CD14-positive monocyte (primary cell): ENCODE measurements around the gene EMC8. TPM values are rescaled to one million over a fixed set of nuclear protein-coding genes. Genes with fewer than 3 reads are reported as not detected.
A peak's percentile ranks its signal among the peaks of the same experiment; 100 is the strongest.

Experiments used
- DNase-seq, 3 donors: peaks; one replicate each; pipeline ENCODE4 v3.0.0-alpha.2; 2011 to 2022
- H2AFZ ChIP-seq: 2 replicates; pipeline ENCODE4 v1.6.0; 2012; ENCODE audit warnings: mild to moderate bottlenecking, low read depth, low read length, inconsistent platforms; ENCODE audit not compliant: insufficient read depth, poor library complexity, severe bottlenecking
- H3K27ac ChIP-seq, 2 donors: 1 replicate in 1 of 2; 2 replicates in 1 of 2; pipeline ENCODE4 v1.5.1; 2012 to 2013; ENCODE audit warnings: low read length in 2 of 2, control low read depth in 1 of 2, inconsistent platforms in 1 of 2, low read depth in 1 of 2, mild to moderate bottlenecking in 1 of 2
- H3K27me3 ChIP-seq, 2 donors: one replicate each; pipeline versions ENCODE4 v1.6.0 to v1.6.1; 2011 to 2013; ENCODE audit warnings: low read length in 2 of 2; ENCODE audit not compliant: control insufficient read depth in 2 of 2, insufficient read depth in 2 of 2
- H3K36me3 ChIP-seq, 2 donors: replicated peaks in 1 of 2; 1 replicate in 1 of 2; 2 replicates in 1 of 2; pipeline versions ENCODE4 v1.5.1 to v1.6.1; 2012 to 2013; ENCODE audit warnings: low read length in 2 of 2, control low read depth in 1 of 2, inconsistent platforms in 1 of 2, mild to moderate bottlenecking in 1 of 2; ENCODE audit not compliant: insufficient read depth in 2 of 2, control insufficient read depth in 1 of 2
- H3K4me1 ChIP-seq, 2 donors: 1 replicate in 1 of 2; 2 replicates in 1 of 2; pipeline versions ENCODE4 v1.5.1 to v1.6.1; 2012 to 2013; ENCODE audit warnings: low read length in 2 of 2, control low read depth in 1 of 2, inconsistent platforms in 1 of 2, mild to moderate bottlenecking in 1 of 2, moderate library complexity in 1 of 2; ENCODE audit not compliant: insufficient read depth in 2 of 2, control insufficient read depth in 1 of 2
- H3K4me2 ChIP-seq: replicated peaks from 2 replicates; pipeline ENCODE3; 2012; ENCODE audit warnings: low read length, moderate library complexity, mild to moderate bottlenecking; ENCODE audit not compliant: poor library complexity, severe bottlenecking; ENCODE audit errors: extremely low read depth
- H3K4me3 ChIP-seq, 3 experiments: fragments of 200-600 bp in 1 of 3; sonication (generic) in 1 of 3; replicated peaks in 1 of 3; 1 replicate in 2 of 3; 2 replicates in 1 of 3; pipeline ENCODE4 v1.5.1; 2011 to 2013; ENCODE audit warnings: low read length in 3 of 3, mild to moderate bottlenecking in 3 of 3, control low read depth in 2 of 3, low read depth in 2 of 3, inconsistent platforms in 1 of 3, moderate library complexity in 1 of 3
- H3K79me2 ChIP-seq: 2 replicates; pipeline ENCODE4 v1.6.0; 2012; ENCODE audit warnings: mild to moderate bottlenecking, control low read depth, inconsistent platforms, low read length, moderate library complexity; ENCODE audit not compliant: insufficient read depth
- H3K9ac ChIP-seq: 2 replicates; pipeline ENCODE4 v1.6.0; 2017; ENCODE audit warnings: low read length, mild to moderate bottlenecking; ENCODE audit not compliant: insufficient read depth, poor library complexity, severe bottlenecking
- H3K9me3 ChIP-seq, 2 donors: replicated peaks in 1 of 2; 1 replicate in 1 of 2; 2 replicates in 1 of 2; pipeline versions ENCODE4 v1.5.1 to v1.6.1; 2012 to 2013; ENCODE audit warnings: low read length in 2 of 2, control low read depth in 1 of 2; ENCODE audit not compliant: control insufficient read depth in 1 of 2, insufficient read depth in 1 of 2
- H4K20me1 ChIP-seq: 2 replicates; pipeline ENCODE4 v1.6.0; 2012; ENCODE audit warnings: mild to moderate bottlenecking, low read length, control low read depth, moderate library complexity; ENCODE audit not compliant: insufficient read depth
- H3K27ac Mint-ChIP-seq, 7 donors: one replicate each; pipeline ENCODE4 v1.8.0; 2020; ENCODE audit warnings: mild to moderate bottlenecking in 7 of 7, mixed read lengths in 7 of 7, moderate library complexity in 6 of 7, inconsistent platforms in 2 of 7
- H3K27me3 Mint-ChIP-seq, 3 donors: one replicate each; pipeline ENCODE4 v1.8.0; 2021 to 2022; ENCODE audit warnings: low read depth in 3 of 3, mild to moderate bottlenecking in 3 of 3, mixed read lengths in 3 of 3, moderate library complexity in 3 of 3, inconsistent platforms in 1 of 3
- H3K36me3 Mint-ChIP-seq, 2 donors: one replicate each; pipeline ENCODE4 v1.8.0; 2020; ENCODE audit warnings: mixed read lengths in 2 of 2, inconsistent platforms in 1 of 2, mild to moderate bottlenecking in 1 of 2
- H3K4me1 Mint-ChIP-seq: one replicate; pipeline ENCODE4 v1.8.0; 2020; ENCODE audit warnings: mild to moderate bottlenecking, mixed read lengths
- H3K4me3 Mint-ChIP-seq, 2 donors: one replicate each; pipeline ENCODE4 v1.8.0; 2020; ENCODE audit warnings: mild to moderate bottlenecking in 2 of 2, mixed read lengths in 2 of 2, moderate library complexity in 1 of 2
- H3K9me3 Mint-ChIP-seq, 7 donors: one replicate each; pipeline ENCODE4 v1.8.0; 2020 to 2022; ENCODE audit warnings: mixed read lengths in 7 of 7, mild to moderate bottlenecking in 6 of 7, moderate library complexity in 6 of 7, inconsistent platforms in 2 of 7
- WGBS: methylation state at CpG from one replicate; pipeline ENCODE4 v1.1.5; 2013; ENCODE audit warnings: missing lambda C conversion rate; ENCODE audit not compliant: insufficient coverage; 5-methylcytosine and 5-hydroxymethylcytosine counted together
- intact Hi-C, 2 donors: fragments of 100-400 bp; cut with micrococcal nuclease; formaldehyde crosslinking; loops; one replicate each; pipeline versions ENCODE4 v1.15.0 to v1.15.1; 2023
- polyA plus RNA-seq, 3 donors: library from polyadenylated mRNA; depleted of rRNA in 1 of 3; unstranded in 2 of 3; stranded (reverse) in 1 of 3; fragments of 300-500 nt in 2 of 3; fragments of >200 nt in 1 of 3; fragmentation: Illumina TruSeq in 2 of 3; gene quantifications; 1 replicate in 2 of 3; 2 replicates in 1 of 3; pipeline ENCODE4 v1.2.3, GENCODE V29; 2012 to 2021
- TF ChIP-seq, protein P1 (sequence below): fragments of 200-600 bp; IDR thresholded peaks from one replicate; pipeline ENCODE4 v1.8.0; 2022; ENCODE audit warnings: antibody characterized with exemption, mild to moderate bottlenecking

Gene EMC8
- polyA plus RNA-seq, 3 donors: 28.2 to 30.0 (median 29.9) TPM

DNA sequence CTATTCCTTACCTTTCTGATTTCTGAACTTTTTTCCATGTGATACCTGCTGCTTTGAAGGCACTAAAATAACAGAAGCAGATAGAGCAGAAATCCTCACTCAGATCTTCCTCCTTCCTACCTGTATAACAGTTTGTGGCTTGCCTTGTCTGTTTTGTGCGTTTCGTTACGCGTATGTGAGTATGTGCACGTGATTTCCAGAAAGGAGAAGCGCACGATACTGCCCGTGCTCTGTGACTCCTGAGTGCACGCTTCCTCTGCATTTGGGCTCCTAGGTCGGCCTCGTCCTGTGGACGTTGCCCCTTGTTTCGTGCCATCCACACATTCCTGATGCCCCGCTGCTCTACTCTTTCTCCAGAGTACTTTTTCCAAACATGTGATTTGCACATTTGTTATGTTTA, 4.2 kb upstream of the EMC8 start:
- Mint-ChIP-seq H3K36me3 (peaks cover 59 to 63% of the 10 kb centered on the region in 2 donors), H3K4me1 (peaks cover 22% of the 10 kb centered on the region), H3K4me3 (peak overlapping the region in 1 of 2 donors; percentile 3), H3K27me3 (peaks cover 0 to 8% (median 1%) of the 10 kb centered on the region in 3 donors), H3K9me3 (peaks cover 0 to 3% (median 0%) of the 10 kb centered on the region in 7 donors), H3K27ac (peak overlapping the region in 3 of 7 donors; percentile 20 to 61 (median 22))
- Histone ChIP-seq H4K20me1 (peaks cover 52% of the 10 kb centered on the region), H3K4me1 (peaks cover 14 to 16% of the 10 kb centered on the region in 2 donors), H3K27me3 (no peaks in the 10 kb centered on the region), H3K9ac (no peak overlapping the region), H3K36me3 (peaks cover 56 to 64% of the 10 kb centered on the region in 2 donors), H3K4me2 (no peak overlapping the region), H3K27ac (peak overlapping the region in 1 of 2 donors; percentile 97), H3K4me3 (no peak overlapping the region), H3K79me2 (peaks cover 55% of the 10 kb centered on the region), H3K9me3 (no peaks in the 10 kb centered on the region), H2AFZ (no peak overlapping the region)
- no peak for DNase-seq
- TF ChIP-seq, protein P1, sequence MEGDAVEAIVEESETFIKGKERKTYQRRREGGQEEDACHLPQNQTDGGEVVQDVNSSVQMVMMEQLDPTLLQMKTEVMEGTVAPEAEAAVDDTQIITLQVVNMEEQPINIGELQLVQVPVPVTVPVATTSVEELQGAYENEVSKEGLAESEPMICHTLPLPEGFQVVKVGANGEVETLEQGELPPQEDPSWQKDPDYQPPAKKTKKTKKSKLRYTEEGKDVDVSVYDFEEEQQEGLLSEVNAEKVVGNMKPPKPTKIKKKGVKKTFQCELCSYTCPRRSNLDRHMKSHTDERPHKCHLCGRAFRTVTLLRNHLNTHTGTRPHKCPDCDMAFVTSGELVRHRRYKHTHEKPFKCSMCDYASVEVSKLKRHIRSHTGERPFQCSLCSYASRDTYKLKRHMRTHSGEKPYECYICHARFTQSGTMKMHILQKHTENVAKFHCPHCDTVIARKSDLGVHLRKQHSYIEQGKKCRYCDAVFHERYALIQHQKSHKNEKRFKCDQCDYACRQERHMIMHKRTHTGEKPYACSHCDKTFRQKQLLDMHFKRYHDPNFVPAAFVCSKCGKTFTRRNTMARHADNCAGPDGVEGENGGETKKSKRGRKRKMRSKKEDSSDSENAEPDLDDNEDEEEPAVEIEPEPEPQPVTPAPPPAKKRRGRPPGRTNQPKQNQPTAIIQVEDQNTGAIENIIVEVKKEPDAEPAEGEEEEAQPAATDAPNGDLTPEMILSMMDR: no peak
- intact Hi-C loops: no loop called here
- WGBS: 80% methylated on average over 5 of the region's 14 CpGs

DNA sequence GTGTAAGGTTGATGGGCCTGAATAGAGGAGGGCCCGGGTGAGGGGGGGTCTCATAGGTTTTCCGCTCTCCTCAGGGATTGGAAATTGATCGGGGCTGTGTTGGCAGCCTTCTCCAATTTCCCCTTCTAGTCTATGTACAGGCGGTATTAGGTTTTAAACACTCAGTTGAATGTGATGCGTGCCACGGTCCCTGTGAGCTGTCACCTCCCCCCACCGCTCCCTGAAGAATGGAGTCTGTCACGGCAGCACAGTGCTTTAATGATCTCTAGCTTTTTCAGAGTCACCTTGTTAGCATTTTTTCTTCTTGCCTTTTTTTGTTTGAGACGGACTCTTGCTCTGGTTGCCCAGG, 951 bp upstream of the EMC8 start:
- Histone ChIP-seq H4K20me1 (peaks cover 66% of the 10 kb centered on the region), H3K27ac (peak overlapping the region; percentile 60 to 97), H3K36me3 (peaks cover 52 to 68% of the 10 kb centered on the region in 2 donors), H3K9ac (peak overlapping the region; percentile 99), H3K9me3 (no peaks in the 10 kb centered on the region), H3K4me2 (peak overlapping the region; percentile 89), H3K4me3 (peak overlapping the region; percentile 81 to 94 (median 87)), H2AFZ (peak overlapping the region; percentile 82), H3K27me3 (no peaks in the 10 kb centered on the region), H3K4me1 (peaks cover 19 to 27% of the 10 kb centered on the region in 2 donors), H3K79me2 (peaks cover 88% of the 10 kb centered on the region)
- Mint-ChIP-seq H3K27ac (peak overlapping the region; percentile 91 to 95 (median 94)), H3K4me1 (peaks cover 37% of the 10 kb centered on the region), H3K36me3 (peaks cover 61% of the 10 kb centered on the region in 2 donors), H3K4me3 (peak overlapping the region; percentile 81 to 87), H3K27me3 (peaks cover 0 to 5% (median 0%) of the 10 kb centered on the region in 3 donors), H3K9me3 (no peaks in the 10 kb centered on the region)
- DNase-seq: peak; percentile 44 to 81 (median 60)
- 38% methylated on average over 6 of the region's 9 CpGs for WGBS
- intact Hi-C loops: no loop called here
- TF ChIP-seq, protein P1: no peak
